Measurements from ENCODE around the gene ERO1A.

GRCh38 chr14:52609445-52610044 lies 85.8 kb downstream of the ERO1A start:
- TF ChIP-seq CTCF (IDR thresholded peaks at IDR 0.05) (no peak), POLR2AphosphoS5 (IDR thresholded peaks at IDR 0.05) (no peak)
